ENCODE data around the gene BCS1L. TPM values are rescaled to one million over a fixed set of nuclear protein-coding genes. Genes with fewer than 3 reads are reported as not detected.

Gene BCS1L
- total and polyA plus RNA-seq, 2 of the 8 experiments (the other 6 are each of a cell fraction or from before 2014, with no cell fraction given): 23.7 to 37.1 TPM

DNA sequence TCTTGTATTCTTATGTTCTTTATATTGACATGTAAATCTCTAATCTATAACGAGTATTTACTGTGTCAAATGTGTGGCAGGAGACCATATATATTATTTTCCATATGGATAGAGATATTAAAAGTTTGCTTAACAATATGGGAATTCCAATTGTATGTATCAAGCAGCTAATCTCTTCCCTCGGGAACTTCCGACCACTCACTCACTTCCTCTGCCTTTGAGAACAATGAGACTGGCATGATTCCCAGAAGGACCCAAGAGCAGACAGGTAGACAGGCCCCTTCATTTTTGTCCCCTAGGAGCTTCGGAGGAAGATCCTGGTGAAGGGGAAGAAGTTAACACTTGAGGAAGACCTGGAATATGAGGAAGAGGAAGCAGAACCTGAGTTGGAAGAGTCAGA is 27.6 kb upstream of the BCS1L start:
- H2BK20ac ChIP-seq (ENCODE audit: low read length): no peak overlapping the region
- H3K56ac ChIP-seq (replicated peaks; ENCODE audit: insufficient read length, low read depth, low read length): no peak overlapping the region
- no peak overlapping the region for H3K4me3 ChIP-seq (ENCODE audit: extremely low read depth in 1 of 4, insufficient read depth in 2 of 4, low read depth in 3 of 4, low read length in 4 of 4)
- ChIA-PET CTCF (ENCODE audit: partially characterized antibody) (interaction anchor here (2.2 to 2.6 kb wide), 2 partner anchors 14 to 16 kb away, joined by 10 read pairs; no protein-coding TSS in a partner anchor), POLR2A (ENCODE audit: partially characterized antibody) (interaction anchor here (1.3 to 2.3 kb wide), 3 partner anchors 9 to 27 kb away, joined by 3 to 7 read pairs (median 5); partner anchors contain the start of genes BCS1L and ZNF142)
- H3K4me2 ChIP-seq (ENCODE audit: insufficient read depth in 1 of 2, low read depth in 2 of 2, low read length in 2 of 2): no peak overlapping the region
- H3K79me1 ChIP-seq (ENCODE audit: low read depth, low read length): no peaks in the 10 kb centered on the region
- no peak overlapping the region for H2AK5ac ChIP-seq (ENCODE audit: low read depth, low read length)
- no peak overlapping the region for H3K4ac ChIP-seq (replicated peaks; ENCODE audit: insufficient read length, low read depth, low read length)
- H3K9me3 ChIP-seq (ENCODE audit: insufficient read depth in 2 of 2, low read depth in 1 of 2, low read length in 1 of 2): no peaks in the 10 kb centered on the region
- peaks cover 2 to 26% (median 16%) of the 10 kb centered on the region in 4 experiments; a peak in 6 of 8 replicates for H3K36me3 ChIP-seq (ENCODE audit: control insufficient read depth in 2 of 4, insufficient read depth in 4 of 4, low read length in 3 of 4)
- no peaks in the 10 kb centered on the region for H3K79me2 ChIP-seq (ENCODE audit: control insufficient read depth in 1 of 2, insufficient read depth in 2 of 2, low read length in 2 of 2)
- H2BK120ac ChIP-seq (replicated peaks; ENCODE audit: low read depth, low read length): no peak overlapping the region
- H3K23ac ChIP-seq (ENCODE audit: insufficient read length): no peak overlapping the region
- no peak overlapping the region for H4K91ac ChIP-seq (replicated peaks; ENCODE audit: insufficient read length, low read length)
- TF ChIP-seq SRF (IDR thresholded peaks at IDR 0.05; ENCODE audit: low read depth, low read length): no peak
- no peak for TF ChIP-seq POLR2AphosphoS5 (IDR thresholded peaks at IDR 0.05; ENCODE audit: low read depth, low read length)
- TF ChIP-seq CREB1 (IDR thresholded peaks at IDR 0.05): no peak
- no peak for TF ChIP-seq GTF2F1 (IDR thresholded peaks at IDR 0.05; ENCODE audit: borderline replicate concordance, low read depth, low read length)
- TF ChIP-seq BCL11A (IDR thresholded peaks at IDR 0.05; ENCODE audit: low read depth in 2 of 2, low read length in 2 of 2): no peak
- TF ChIP-seq SAP30 (IDR thresholded peaks at IDR 0.05; ENCODE audit: insufficient read depth, insufficient replicate concordance, low read length): no peak
- no peak for TF ChIP-seq JUN (IDR thresholded peaks at IDR 0.05; ENCODE audit: low read depth, low read length)
- TF ChIP-seq, protein P1, sequence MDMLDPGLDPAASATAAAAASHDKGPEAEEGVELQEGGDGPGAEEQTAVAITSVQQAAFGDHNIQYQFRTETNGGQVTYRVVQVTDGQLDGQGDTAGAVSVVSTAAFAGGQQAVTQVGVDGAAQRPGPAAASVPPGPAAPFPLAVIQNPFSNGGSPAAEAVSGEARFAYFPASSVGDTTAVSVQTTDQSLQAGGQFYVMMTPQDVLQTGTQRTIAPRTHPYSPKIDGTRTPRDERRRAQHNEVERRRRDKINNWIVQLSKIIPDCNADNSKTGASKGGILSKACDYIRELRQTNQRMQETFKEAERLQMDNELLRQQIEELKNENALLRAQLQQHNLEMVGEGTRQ (IDR thresholded peaks at IDR 0.05; ENCODE audit: low read length): no peak
- no peak for TF ChIP-seq SUZ12 (IDR thresholded peaks at IDR 0.05; ENCODE audit: low read length)
- H2BK15ac ChIP-seq (ENCODE audit: low read length): no peak overlapping the region
- H2BK5ac ChIP-seq (ENCODE audit: low read depth, low read length): no peak overlapping the region
- H3K4me1 ChIP-seq (replicated peaks in 1 of 4; ENCODE audit: control insufficient read depth in 3 of 4, insufficient read depth in 4 of 4, low read length in 3 of 4): no peaks in the 10 kb centered on the region
- no peak overlapping the region for H2AFZ ChIP-seq (ENCODE audit: low read length)
- H3K14ac ChIP-seq (ENCODE audit: insufficient read length): no peak overlapping the region
- no peak overlapping the region for H3K18ac ChIP-seq (ENCODE audit: extremely low read depth, low read length)
- H3K9ac ChIP-seq (replicated peaks in 1 of 4; ENCODE audit: extremely low read depth in 1 of 4, low read depth in 3 of 4, low read length in 3 of 4): no peak overlapping the region
- 86% methylated on average over 4 of the region's 4 CpGs; no CpG with 5 or more reads in 1 of the 2 experiments for WGBS, 2 experiments (ENCODE audit: extremely low coverage in 1 of 2, insufficient coverage in 1 of 2, insufficient read length in 1 of 2, insufficient replicate concordance in 2 of 2, low coverage in 1 of 2, low lambda C conversion rate in 2 of 2, missing lambda C conversion rate in 1 of 2)
- no peak overlapping the region for H3K27ac ChIP-seq (ENCODE audit: low read depth, low read length)
- FAIRE-seq: no peak
- no peak overlapping the region for H2BK12ac ChIP-seq (ENCODE audit: low read depth, low read length)
- no peaks in the 10 kb centered on the region for H3K23me2 ChIP-seq (ENCODE audit: low read depth, low read length)
- DNase-seq (ENCODE audit: low read depth in 1 of 2, low spot score in 2 of 2): no peak
- H3K27me3 ChIP-seq (replicated peaks in 1 of 4; ENCODE audit: control insufficient read depth in 3 of 4, extremely low read depth in 1 of 4, insufficient read depth in 3 of 4, low read length in 3 of 4): no peaks in the 10 kb centered on the region; a peak in 1 of 7 replicates
- no peak overlapping the region for H4K5ac ChIP-seq (ENCODE audit: insufficient read length, low read depth, low read length)
- H4K20me1 ChIP-seq (replicated peaks in 1 of 2; ENCODE audit: control insufficient read depth in 1 of 2, insufficient read depth in 2 of 2, low read length in 2 of 2): no peaks in the 10 kb centered on the region
- H4K8ac ChIP-seq (ENCODE audit: extremely low read depth, insufficient read depth, low read length): no peak overlapping the region
